GM21526 (cell line): Measurements from ENCODE around the gene LTF.

Source experiments
- ATAC-seq: cut with Tn5 transposase; IDR thresholded peaks from one replicate; pipeline ENCODE4 v1.9.1; 2021; ENCODE audit warnings: moderate library complexity; ENCODE audit not compliant: unreplicated experiment, low FRiP score

Gene LTF

DNA sequence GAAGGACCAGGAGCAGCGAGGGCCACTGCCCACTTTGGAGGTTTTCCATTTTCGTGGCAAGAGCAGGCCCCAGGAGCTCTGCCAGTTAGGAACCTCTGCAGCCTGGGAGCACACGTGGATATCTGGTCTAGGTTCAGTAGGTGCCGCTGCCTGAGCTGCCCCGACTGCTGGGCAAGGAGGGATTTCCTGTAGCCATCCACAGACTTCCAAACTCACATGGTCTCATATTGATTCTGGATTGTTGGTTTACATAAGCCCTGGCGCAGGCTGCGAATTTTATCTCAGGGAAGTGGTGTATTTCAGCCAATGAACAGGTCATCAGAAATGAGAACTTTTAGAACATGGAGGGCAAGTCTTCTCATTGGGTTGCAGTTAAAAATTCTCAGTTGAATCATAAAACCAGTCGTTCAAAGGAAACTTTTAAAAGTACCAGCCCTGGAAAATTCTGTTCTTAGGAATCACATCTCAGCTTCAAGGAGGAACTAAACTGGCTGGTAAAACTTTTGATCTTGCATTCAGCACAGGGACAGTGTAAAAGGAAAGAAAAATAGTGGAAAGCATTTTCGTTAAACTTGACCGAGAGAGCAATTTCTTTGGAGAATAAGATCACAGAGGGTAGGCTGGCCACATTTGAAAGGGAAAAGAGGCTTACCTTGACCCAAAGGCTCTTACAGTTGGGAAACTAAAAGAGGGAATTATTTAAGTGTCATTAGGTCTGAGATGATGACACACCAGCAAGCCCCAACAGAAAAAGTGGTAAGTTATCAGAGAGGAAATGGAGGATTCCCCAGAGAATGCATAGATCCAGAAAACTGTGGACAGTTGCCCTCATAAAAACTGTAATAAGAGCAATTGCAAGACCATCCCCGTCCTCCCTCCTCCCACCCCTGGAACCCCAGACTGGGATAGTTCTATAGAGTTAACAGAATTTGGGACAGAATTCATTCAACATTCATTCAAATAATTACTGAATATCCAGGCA lies 26.7 kb upstream of the LTF start:
- no peak for ATAC-seq

- no peak for ATAC-seq
These were observed 25.8 kb upstream of the LTF start for GRCh38 chr3:46490338-46491084.

DNA sequence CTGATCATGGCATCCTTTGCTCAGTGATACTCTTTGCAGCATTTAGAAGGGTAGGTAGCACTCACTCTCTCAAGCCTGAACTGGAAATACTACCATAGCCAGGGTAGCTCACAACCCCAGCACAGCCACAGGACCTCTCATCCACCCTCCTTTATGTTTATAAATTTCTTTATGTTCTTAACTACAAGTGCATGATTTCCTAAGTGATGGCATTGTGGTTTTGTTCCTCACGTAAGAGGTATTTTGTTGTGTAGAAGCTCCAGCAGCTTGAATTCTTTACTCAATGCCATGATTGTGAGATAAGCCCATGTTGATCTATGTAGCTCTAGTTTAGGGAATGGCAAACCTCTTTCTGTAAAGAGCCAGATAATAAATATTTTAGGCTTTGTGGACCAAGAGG lies 25.2 kb upstream of the LTF start:
- no peak for ATAC-seq

GRCh38 chr3:46489381-46489780 lies 24.7 kb upstream of the LTF start:
- no peak for ATAC-seq

GRCh38 chr3:46488735-46489361 lies 24.1 kb upstream of the LTF start:
- ATAC-seq, result no peak

DNA sequence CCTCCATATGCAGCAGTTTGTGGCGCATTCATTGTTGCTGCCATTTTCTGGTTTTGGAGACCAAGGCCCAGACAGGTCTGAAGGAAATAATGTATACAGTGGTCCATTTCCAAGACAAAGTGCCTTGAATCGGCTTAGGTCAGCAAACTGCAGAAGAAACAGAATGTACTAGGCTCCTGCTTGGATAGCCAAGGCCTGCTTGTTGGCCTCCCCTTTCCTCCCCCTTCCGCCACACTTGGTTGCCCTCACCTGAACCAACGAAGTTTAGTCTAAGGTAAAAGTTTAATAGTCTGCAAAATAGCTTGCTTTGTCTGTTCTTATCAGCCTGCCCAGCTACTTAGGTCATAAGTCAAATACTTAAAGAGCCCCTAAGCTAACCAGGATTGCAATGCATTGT lies 21.1 kb upstream of the LTF start:
- no peak for ATAC-seq

DNA sequence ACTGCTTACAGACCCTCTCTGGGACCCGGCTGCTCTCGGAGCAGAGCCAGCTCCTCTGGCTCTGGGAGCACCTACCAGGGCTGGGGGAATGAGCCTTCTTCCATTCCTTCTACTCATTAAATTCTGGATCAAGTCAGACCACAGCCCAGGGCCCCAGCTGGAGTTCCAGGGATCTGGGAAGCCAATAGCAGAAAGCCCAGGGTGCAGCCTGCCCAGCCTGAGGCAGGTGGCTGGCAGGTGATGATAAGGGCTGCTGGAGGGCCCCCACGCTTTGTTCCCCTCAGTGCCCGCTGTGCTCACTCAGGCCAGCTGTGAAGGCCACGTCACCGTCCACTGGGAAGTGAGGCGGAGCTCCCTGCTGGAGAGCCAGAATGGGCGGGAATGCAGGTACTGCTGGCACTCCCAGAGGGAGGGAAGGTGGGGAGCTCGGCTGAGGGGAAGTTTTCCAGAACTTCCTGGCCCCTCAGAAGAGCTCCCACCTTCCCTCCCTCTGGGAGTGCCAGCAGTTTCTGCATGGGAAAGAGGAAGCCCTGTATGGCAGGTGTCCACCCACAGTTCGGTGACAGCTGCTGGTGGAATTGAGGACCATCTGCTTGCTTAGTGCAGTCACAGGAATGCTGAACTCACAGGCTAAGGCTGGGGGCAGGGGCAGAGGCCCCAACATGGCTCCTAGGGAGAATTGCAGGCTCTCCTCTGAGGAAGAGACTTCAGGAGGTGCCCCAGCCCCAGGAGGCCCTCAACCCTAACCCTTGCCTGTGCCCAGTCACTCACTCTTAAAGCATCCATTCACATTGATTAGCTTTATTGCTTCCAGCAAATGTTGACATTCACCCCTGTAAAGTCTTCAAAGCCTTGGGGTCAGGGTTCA lies 20.4 kb upstream of the LTF start:
- no peak for ATAC-seq

GRCh38 chr3:46484388-46484787 lies 19.7 kb upstream of the LTF start:
- ATAC-seq, result no peak

DNA sequence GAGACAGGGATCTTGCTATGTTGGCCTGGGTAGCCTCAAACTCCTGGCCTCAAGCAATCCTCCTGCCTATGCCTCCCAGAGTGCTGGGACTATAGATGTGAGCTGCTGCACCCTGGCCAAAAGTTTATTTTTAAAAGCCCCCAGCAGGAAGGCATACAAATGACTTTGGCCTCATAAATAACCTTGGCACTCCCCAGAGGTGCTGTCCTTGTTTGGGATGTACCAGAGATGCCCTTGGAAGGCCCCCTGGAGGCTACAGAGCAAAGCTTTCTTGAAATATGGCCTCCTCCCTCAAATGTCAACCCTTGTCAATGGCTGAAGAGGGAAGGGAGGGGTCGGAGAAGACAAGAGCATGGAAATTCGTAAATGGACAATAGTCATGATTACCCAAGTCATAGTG lies 19.1 kb upstream of the LTF start:
- no peak for ATAC-seq

- ATAC-seq, result no peak
These were observed 18.1 kb upstream of the LTF start for GRCh38 chr3:46482632-46483350.

DNA sequence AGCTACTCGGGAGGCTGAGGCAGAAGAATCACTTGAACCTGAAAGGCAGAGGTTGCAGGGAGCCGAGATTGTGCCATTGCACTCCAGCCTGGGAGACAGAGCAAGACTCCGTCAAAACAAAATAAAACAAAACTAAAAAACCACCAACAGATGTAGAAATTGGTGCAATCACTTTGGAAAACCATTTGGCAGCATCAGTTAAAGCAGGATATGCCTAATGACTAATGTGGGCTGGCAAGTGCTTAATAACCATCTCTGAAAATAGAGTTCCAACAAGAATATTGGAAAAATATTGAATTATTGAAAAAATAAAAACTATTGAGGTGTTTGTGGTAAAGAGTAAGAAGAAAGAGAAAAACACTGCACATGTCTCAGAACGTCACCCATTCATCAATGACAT lies 16.9 kb upstream of the LTF start:
- no peak for ATAC-seq

DNA sequence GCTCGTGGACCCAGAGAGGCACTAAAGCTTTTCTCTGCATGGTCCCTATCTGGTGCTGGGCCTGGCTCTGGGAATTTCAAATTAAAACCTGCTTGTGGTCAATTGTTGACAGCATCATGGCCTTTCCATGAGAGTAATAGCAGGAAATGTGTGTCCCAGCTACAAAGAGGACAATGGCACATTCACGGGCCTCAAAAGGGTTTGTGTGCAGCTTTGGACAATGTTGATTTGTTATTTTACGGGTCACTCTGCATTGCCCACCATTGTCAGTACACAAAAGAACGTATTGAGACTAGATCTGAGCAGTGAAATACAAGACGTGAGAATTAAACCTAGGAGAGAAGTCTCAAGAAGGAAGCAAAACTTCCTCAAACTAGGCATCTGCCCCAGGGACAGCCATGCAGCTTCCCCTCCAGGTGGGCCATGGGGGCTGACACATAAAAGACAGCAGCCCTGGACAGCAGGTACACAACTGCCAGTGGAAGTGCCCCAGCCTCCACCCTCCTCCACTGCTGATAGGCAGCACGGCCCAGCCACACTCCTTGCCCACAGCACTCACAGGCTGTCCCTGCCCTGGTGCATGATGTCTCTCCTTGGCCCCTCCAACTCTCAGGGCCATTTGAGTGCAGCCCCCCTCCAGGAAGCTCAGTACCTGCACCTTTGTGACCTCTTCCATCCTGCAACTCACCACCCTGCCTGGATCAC lies 15.9 kb upstream of the LTF start:
- ATAC-seq, result no peak

DNA sequence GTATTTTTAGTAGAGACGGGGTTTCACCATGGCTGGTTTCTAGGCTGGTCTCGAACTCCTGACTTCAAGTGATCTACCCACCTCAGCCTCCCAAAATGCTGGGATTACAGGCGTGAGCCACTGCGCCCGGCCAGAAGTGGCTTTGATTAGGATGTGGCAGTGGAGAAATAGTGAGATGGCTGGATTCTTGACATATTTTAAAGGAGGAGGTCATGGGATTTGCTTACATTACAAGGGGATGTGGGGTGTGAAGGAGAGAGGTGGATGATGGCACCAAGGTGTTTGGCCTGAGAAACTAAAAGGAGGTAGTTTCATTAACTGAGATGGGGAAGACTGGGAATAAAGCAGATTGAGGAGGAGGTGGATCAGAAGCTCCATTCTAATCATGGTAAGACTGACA lies 15.0 kb upstream of the LTF start:
- ATAC-seq, result no peak

DNA sequence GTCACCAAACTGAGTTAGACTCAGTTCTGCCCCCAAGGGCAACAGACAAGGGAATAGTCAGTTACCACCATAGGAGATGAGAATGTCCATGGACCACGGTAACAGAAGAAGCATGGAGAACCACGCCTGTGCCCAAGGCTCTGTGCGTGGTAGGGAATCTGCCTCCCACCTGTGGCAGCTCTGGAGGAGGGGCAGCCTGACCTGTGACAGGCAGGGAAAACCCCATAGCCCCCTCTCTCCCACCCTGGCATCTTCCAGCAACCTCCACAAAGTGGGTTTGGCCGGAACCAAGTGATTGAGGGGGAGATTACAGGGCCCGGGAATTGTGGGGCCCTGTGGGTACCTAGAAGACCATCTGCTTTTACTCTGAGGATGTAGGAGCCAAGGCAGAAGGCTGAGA lies 14.3 kb upstream of the LTF start:
- no peak for ATAC-seq

DNA sequence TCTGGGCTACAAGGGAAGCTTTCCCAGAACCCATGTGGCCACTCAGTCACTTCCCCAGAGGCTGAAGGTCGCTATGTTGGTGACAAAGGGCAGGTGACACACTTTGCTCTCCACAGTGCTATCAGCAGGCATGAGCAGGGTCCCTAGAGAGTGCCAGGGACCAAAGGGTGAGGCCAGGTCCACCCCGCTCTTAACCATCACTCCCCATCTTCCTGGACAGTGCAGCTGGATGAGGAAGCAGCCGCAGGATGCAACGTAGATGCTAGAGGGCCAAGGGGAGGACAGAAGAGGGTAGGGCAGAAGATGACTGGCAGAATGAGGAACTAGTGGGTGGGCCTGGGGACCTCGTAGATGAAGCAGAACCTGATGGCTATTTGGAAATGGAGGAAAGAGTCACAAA lies 13.6 kb upstream of the LTF start:
- ATAC-seq, result no peak

- ATAC-seq, result no peak
These were observed 13.1 kb upstream of the LTF start for GRCh38 chr3:46477756-46478155.

DNA sequence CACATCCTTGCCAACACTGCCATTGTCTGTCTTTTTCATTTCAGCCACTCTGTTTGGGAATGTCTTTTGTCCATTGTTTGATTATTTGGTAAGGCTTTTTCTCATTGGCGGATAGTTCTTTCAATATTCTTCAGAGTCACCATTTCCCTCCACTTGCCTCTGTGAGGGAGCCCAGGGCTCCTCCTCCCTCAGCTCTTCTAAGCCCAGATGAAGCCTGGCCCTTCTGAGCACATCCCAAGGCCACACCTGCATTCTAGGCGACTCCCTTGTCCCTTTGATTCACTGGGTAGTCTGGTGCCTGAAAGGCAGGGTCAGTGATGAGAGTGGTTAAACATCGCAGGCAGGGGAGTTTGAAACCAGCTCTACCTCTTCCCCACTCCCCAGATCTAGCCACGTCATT lies 12.4 kb upstream of the LTF start:
- no peak for ATAC-seq

- ATAC-seq, result no peak
These were observed 8.0 kb upstream of the LTF start for GRCh38 chr3:46472736-46473135.

GRCh38 chr3:46471371-46471914 lies 6.7 kb upstream of the LTF start:
- no peak for ATAC-seq
